Esophagus squamous epithelium (tissue), 5 donors: ENCODE measurements around the gene IL3RA. TPM values are rescaled to one million over a fixed set of nuclear protein-coding genes. Genes with fewer than 3 reads are reported as not detected.

Experiments
- DNase-seq: peaks from one replicate; lab custom pipeline; 2025; lab: John Stamatoyannopoulos, UW
- H3K27ac ChIP-seq, 4 donors: fragments of 200-600 bp; sonication (generic); one replicate each; pipeline ENCODE4 v1.5.1; 2016 to 2019; ENCODE audit warnings: mild to moderate bottlenecking in 1 of 4
- H3K27me3 ChIP-seq, 4 donors: fragments of 200-600 bp; sonication (generic); 1 replicate in 3 of 4; 2 replicates in 1 of 4; pipeline versions ENCODE4 v1.5.1 to v1.6.0; 2017 to 2021; ENCODE audit warnings: antibody characterized with exemption in 1 of 4
- H3K36me3 ChIP-seq, 3 donors: fragments of 200-600 bp; sonication (generic); one replicate each; pipeline ENCODE4 v1.5.1; 2016 to 2019
- H3K4me1 ChIP-seq, 3 donors: fragments of 200-600 bp; sonication (generic); one replicate each; pipeline ENCODE4 v1.5.1; 2017 to 2019
- H3K4me3 ChIP-seq, 4 donors: fragments of 200-600 bp; sonication (generic); 1 replicate in 3 of 4; 2 replicates in 1 of 4; pipeline ENCODE4 v1.5.1; 2016 to 2019; ENCODE audit warnings: mild to moderate bottlenecking in 2 of 4, moderate library complexity in 1 of 4
- H3K9me3 ChIP-seq, 3 donors: fragments of 200-600 bp; sonication (generic); one replicate each; pipeline ENCODE4 v1.5.1; 2016 to 2019
- POLR2A ChIP-seq, 4 donors: fragments of 450-650 bp; IDR thresholded peaks; one replicate each; pipeline ENCODE4 v1.6.1; 2017; ENCODE audit warnings: antibody characterized with exemption in 4 of 4, mild to moderate bottlenecking in 4 of 4, moderate library complexity in 3 of 4
- WGBS, 2 donors: methylation state at CpG; one replicate each; pipeline ENCODE4 v1.1.5; 2018; 5-methylcytosine and 5-hydroxymethylcytosine counted together
- intact Hi-C: fragments of 100-400 bp; cut with DNase I; formaldehyde crosslinking; loops from one replicate; pipeline ENCODE4 v1.15.0; 2022
- total RNA-seq, 4 donors: library from RNA; depleted of rRNA; stranded (reverse); fragments of >200 nt; gene quantifications; one replicate each; pipeline ENCODE4 v1.1.0, GENCODE V29; 2016
- TF ChIP-seq, protein P1 (sequence below), 6 experiments: fragments of 450-650 bp in 4 of 6; fragments of 200-600 bp in 2 of 6; sonication (generic) in 2 of 6; IDR thresholded peaks; one replicate each; pipeline ENCODE4 v1.5.1; 2016 to 2019; ENCODE audit warnings: antibody characterized with exemption in 6 of 6, mild to moderate bottlenecking in 4 of 6, moderate library complexity in 4 of 6
- donor health status: DM: yes; HTN: yes; CAD: no.

IL3RA gene
- total RNA-seq, 4 donors from 2014 or later = 0.92 to 12.3 (median 5.9) TPM; not detected in 1

DNA sequence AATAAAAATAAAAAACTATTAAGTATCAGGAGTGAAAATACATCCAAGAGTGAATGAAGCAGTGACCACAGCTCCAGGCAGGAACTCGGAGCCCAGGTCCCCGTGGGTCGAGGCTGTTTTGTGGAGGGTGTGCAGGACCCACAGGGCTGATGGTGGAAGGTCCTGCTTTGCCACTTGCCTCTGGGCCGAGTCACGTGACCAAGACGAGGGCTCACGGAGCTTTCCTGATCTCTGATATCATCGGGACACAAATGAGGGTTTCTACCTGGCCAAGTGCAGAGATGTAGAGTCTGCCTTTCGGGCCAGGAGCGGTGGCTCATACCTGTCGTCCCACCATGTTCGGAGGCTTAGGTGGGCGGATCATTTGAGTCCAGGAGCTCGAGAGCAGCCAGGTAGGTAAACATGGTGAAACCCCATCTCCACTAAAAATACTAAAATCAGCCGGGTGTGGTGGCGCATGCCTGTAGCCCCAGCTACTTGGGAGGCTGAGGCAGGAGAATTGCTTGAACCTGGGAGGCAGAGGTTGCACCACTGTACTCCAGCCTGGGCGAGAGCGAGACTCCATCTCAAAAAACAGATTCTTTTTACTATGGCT, 48.2 kb downstream of the IL3RA start:
- Histone ChIP-seq H3K4me1 (peaks cover 7 to 29% (median 12%) of the 10 kb centered on the region in 3 donors), H3K27me3 (no peaks in the 10 kb centered on the region), H3K27ac (no peak overlapping the region), H3K4me3 (no peak overlapping the region), H3K36me3 (peaks cover 52 to 70% (median 52%) of the 10 kb centered on the region in 3 donors), H3K9me3 (no peaks in the 10 kb centered on the region)
- TF ChIP-seq, protein P1, sequence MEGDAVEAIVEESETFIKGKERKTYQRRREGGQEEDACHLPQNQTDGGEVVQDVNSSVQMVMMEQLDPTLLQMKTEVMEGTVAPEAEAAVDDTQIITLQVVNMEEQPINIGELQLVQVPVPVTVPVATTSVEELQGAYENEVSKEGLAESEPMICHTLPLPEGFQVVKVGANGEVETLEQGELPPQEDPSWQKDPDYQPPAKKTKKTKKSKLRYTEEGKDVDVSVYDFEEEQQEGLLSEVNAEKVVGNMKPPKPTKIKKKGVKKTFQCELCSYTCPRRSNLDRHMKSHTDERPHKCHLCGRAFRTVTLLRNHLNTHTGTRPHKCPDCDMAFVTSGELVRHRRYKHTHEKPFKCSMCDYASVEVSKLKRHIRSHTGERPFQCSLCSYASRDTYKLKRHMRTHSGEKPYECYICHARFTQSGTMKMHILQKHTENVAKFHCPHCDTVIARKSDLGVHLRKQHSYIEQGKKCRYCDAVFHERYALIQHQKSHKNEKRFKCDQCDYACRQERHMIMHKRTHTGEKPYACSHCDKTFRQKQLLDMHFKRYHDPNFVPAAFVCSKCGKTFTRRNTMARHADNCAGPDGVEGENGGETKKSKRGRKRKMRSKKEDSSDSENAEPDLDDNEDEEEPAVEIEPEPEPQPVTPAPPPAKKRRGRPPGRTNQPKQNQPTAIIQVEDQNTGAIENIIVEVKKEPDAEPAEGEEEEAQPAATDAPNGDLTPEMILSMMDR (IDR thresholded peaks at IDR 0.05) = no peak
- TF ChIP-seq POLR2A (IDR thresholded peaks at IDR 0.05) = no peak
- DNase-seq = no peak
- 83 to 89% methylated on average over 10 to 14 of the region's 18 CpGs for WGBS, 2 donors
- intact Hi-C loops = no loop called here

DNA sequence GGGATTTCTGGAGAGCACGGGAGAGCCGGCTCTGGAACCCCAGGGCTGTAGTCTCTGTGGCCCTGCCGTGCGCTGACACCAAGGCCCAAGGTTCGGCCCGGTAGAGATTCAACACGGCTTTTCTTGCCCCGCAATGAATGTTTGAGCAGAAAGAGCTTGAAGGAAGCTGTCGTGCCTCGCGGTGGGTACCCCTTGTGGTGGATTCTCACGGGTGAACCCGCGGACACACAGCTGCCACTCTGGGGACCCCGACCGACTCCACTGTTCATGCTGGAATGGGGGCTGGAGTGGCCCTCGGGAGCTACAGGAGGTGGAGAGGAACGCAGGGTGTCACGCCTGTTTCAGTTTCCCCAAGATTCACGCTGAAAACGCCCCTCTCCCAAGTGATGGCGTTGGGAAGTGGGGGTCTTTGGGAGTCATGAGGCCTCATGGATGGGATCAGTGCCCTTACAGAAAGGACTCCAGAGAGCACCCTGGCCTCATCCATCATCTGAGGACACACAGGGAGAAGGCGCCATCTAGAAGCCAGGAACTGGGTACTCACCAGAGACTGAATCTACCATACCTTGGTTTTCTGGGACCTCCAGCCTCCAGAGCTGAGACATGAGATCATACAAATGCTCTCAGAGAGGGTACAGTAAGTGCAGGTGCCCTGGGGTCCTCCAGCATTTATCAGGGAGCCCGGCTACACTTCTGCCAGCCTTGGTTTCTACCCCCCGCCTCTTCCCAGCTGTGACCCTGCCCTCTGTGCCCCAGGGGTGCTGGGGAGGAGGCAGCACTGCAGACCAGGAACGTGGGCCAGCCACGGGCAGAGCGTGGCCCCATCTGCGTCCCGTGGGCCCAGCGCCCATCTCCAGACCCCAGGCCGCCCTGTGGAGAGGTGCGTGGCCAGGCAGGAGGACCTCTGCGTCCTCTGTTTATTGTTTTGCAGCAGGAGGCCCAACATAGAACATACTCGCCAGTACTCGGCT, 49.0 kb downstream of the IL3RA start:
- Histone ChIP-seq H3K4me3 (no peak overlapping the region), H3K36me3 (peaks cover 52 to 78% (median 58%) of the 10 kb centered on the region in 3 donors), H3K9me3 (no peaks in the 10 kb centered on the region), H3K27ac (no peak overlapping the region), H3K4me1 (peaks cover 15 to 36% (median 20%) of the 10 kb centered on the region in 3 donors), H3K27me3 (no peaks in the 10 kb centered on the region)
- TF ChIP-seq, protein P1 (IDR thresholded peaks at IDR 0.05) = no peak
- no peak for TF ChIP-seq POLR2A (IDR thresholded peaks at IDR 0.05)
- intact Hi-C loops = no loop called here
- no peak for DNase-seq
- WGBS, 2 donors = 90 to 98% methylated on average over 8 to 11 of the region's 36 CpGs

DNA sequence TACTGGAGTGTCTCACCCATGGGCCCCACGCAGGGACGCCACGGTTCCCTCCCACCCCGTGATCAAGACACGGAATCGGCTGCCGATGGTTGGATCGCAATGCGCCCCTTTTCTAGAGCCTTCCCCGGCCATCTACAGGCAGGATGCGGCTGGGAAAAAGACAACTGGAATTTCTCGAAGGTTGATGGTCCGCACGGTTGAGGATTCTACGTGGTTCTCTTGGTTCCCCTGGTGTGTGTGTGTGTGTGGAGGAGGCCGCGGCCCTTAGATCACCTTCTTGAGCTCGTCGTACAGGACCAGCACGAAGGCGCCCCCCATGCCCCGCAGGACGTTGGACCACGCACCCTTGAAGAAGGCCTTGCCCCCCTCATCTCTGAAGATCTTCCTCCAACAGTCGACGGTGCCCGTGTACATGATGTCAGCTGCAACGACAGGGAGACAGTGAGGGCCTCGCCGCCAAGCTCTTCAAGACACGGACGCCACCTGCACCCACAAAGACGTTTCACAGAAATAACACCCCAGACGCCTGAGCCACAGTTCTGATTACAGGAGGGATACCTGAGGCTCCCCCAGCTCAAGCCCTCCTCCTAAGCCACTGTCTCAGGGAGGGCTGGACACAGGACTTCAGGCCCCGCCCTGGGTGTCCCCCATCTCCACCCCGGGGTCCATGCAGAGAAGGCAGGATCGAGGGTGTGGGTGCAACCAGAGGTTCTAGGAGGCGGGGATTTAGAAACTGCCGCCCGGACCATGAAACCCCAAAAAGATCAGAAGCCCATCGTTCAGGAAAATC, 49.9 kb downstream of the IL3RA start:
- Histone ChIP-seq H3K27ac (no peak overlapping the region), H3K36me3 (peaks cover 57 to 85% (median 58%) of the 10 kb centered on the region in 3 donors), H3K27me3 (no peaks in the 10 kb centered on the region), H3K4me1 (peaks cover 23 to 45% (median 24%) of the 10 kb centered on the region in 3 donors), H3K9me3 (no peaks in the 10 kb centered on the region), H3K4me3 (no peak overlapping the region)
- DNase-seq = no peak
- TF ChIP-seq, protein P1 (IDR thresholded peaks at IDR 0.05) = no peak
- no peak for TF ChIP-seq POLR2A (IDR thresholded peaks at IDR 0.05)
- WGBS, 2 donors = 92 to 93% methylated on average over 6 to 32 of the region's 41 CpGs
- intact Hi-C loops = no loop called here

DNA sequence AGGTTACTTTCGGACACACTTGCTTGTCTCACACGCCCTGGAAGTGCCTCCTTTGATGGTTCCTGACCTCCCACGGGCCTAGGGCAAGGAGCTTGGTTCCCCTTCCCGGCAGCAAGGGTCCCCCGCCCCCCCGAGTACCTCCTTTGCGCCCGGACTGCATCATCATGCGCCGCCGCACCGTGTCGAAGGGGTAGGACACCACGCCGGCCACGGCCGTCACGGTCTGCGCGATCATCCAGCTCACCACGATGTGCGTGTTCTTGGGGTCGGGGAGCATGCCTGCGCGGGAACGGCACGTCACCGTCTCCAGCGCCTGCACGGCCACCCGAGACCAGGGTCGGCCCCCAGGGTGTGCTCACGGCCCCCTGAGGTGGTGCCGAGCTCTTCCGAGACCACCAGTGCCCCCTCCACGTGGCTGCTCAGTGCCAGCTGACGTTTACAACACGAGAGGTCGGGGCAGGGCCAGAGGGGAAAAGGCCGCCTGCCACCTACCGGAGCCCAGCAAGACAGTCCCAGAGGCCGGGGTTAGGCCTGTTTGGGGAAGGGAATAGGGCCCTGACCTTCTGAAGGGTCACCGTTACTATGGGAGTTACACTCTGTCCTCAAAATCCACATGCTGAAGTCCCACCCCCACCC, 50.7 kb downstream of the IL3RA start:
- intact Hi-C loops = no loop called here
- H3K4me1 ChIP-seq = peaks cover 23 to 45% (median 24%) of the 10 kb centered on the region in 3 donors
- no peaks in the 10 kb centered on the region for H3K9me3 ChIP-seq
- H3K27me3 ChIP-seq = no peaks in the 10 kb centered on the region
- peaks cover 57 to 85% (median 58%) of the 10 kb centered on the region in 3 donors for H3K36me3 ChIP-seq
- TF ChIP-seq, protein P1 (IDR thresholded peaks at IDR 0.05) = no peak
- TF ChIP-seq POLR2A (IDR thresholded peaks at IDR 0.05) = no peak
- no peak overlapping the region for H3K27ac ChIP-seq
- no peak overlapping the region for H3K4me3 ChIP-seq
- 53 to 100% methylated on average over 1 to 3 of the region's 43 CpGs for WGBS, 2 donors
- DNase-seq = no peak
